K562 (cell line): ENCODE measurements around the gene MAST3. TPM values are rescaled to one million over a fixed set of nuclear protein-coding genes. Genes with fewer than 3 reads are reported as not detected.
A peak's percentile ranks its signal among the peaks of the same experiment; 100 is the strongest.

ENCODE experiments used
- ATF6 ChIP-seq: sonication (generic); formaldehyde crosslinking; IDR thresholded peaks from 2 replicates; pipeline ENCODE4 v1.4.0; 2020; ENCODE audit warnings: mild to moderate bottlenecking, missing genetic modification reagents
- BCOR ChIP-seq: fragments of 450-650 bp; IDR thresholded peaks from 2 replicates; pipeline ENCODE4 v1.6.1; 2016
- CUX1 ChIP-seq: fragments of 200-800 bp; sonication (Bioruptor generic); IDR thresholded peaks from 2 replicates; pipeline ENCODE4 v1.6.1; 2016; ENCODE audit warnings: missing genetic modification characterization, missing compliant biosample characterization
- E2F1 ChIP-seq: sonication (generic); formaldehyde crosslinking; IDR thresholded peaks from 2 replicates; pipeline ENCODE4 v1.8.1; 2023; ENCODE audit warnings: mild to moderate bottlenecking, missing genetic modification reagents, moderate library complexity
- ERF ChIP-seq: fragments of 450-650 bp; formaldehyde crosslinking; IDR thresholded peaks from 2 replicates; pipeline ENCODE4 v1.4.0; 2020; ENCODE audit warnings: mild to moderate bottlenecking, mixed read lengths
- FIP1L1 ChIP-seq: fragments of 200-400 bp; formaldehyde crosslinking; IDR thresholded peaks from 2 replicates; pipeline ENCODE4 v1.6.1; 2018; ENCODE audit warnings: mild to moderate bottlenecking, low read depth, low read length; ENCODE audit not compliant: poor library complexity, severe bottlenecking
- JUN ChIP-seq, 2 experiments: sonication (generic) in 1 of 2; formaldehyde crosslinking in 1 of 2; IDR thresholded peaks; 2 replicates each; pipeline versions ENCODE4 v1.6.1 to v1.8.0; 2012 to 2022; ENCODE audit warnings: borderline replicate concordance in 2 of 2, mild to moderate bottlenecking in 2 of 2, improper control_type of control experiment in 1 of 2, low read depth in 1 of 2, low read length in 1 of 2, missing genetic modification reagents in 1 of 2
- NR2C1 ChIP-seq, 2 experiments: fragments of 450-650 bp; IDR thresholded peaks; 2 replicates each; pipeline ENCODE4 v1.6.1; 2017; ENCODE audit warnings: mild to moderate bottlenecking in 2 of 2, antibody characterized with exemption in 1 of 2, inconsistent platforms in 1 of 2, missing compliant biosample characterization in 1 of 2, missing genetic modification characterization in 1 of 2
- OTX1 ChIP-seq: fragments of 450-650 bp; formaldehyde crosslinking; IDR thresholded peaks from 2 replicates; pipeline ENCODE4 v1.4.0; 2022; ENCODE audit warnings: mild to moderate bottlenecking
- RBBP5 ChIP-seq: fragments of 200-600 bp; sonication (generic); IDR thresholded peaks from 2 replicates; pipeline ENCODE4 v1.6.1; 2012; ENCODE audit warnings: borderline replicate concordance, mild to moderate bottlenecking, low read length, control low read depth, inconsistent platforms; ENCODE audit not compliant: insufficient read depth, poor library complexity, severe bottlenecking
- SAP30 ChIP-seq: fragments of 200-600 bp; sonication (generic); IDR thresholded peaks from 2 replicates; pipeline ENCODE4 v1.6.1; 2012; ENCODE audit warnings: borderline replicate concordance, low read depth, mild to moderate bottlenecking, moderate library complexity, low read length, control low read depth, inconsistent platforms; ENCODE audit not compliant: insufficient read depth, poor library complexity, severe bottlenecking
- ZBTB1 ChIP-seq: sonication (generic); formaldehyde crosslinking; IDR thresholded peaks from 2 replicates; pipeline ENCODE4 v1.8.1; 2023; ENCODE audit warnings: missing genetic modification reagents, low read depth, mild to moderate bottlenecking, borderline replicate concordance
- ZNF280A ChIP-seq: fragments of 450-650 bp; IDR thresholded peaks from 2 replicates; pipeline ENCODE4 v1.6.1; 2018; ENCODE audit warnings: mild to moderate bottlenecking, low read depth; ENCODE audit not compliant: partially characterized antibody
- ZNF696 ChIP-seq: fragments of 250-450 bp; sonication (Bioruptor Pico); conservative IDR thresholded peaks from 2 replicates; pipeline ENCODE4 v1.4.0; 2020; ENCODE audit warnings: mild to moderate bottlenecking, moderate library complexity
- polyA plus RNA-seq, 8 experiments: library from polyadenylated mRNA; depleted of rRNA in 4 of 8; stranded (reverse) in 5 of 8; unstranded in 3 of 8; fragments of >200 nt; fragmentation: Nextera tagmentation in 2 of 8; fragmentation: Illumina TruSeq in 1 of 8; extraction: Ambion mirVana in 2 of 8; extraction: Trizol in 1 of 8; gene quantifications; 2 replicates each; pipeline versions ENCODE4 v1.2.1 to v1.2.3, GENCODE V29; 2011 to 2014; ENCODE audit warnings: inconsistent platforms in 1 of 8, missing spikeins in 1 of 8
- total RNA-seq, 7 experiments: library from RNA; depleted of rRNA in 6 of 7; stranded (reverse); fragments of >200 nt in 6 of 7; fragmentation: Illumina TruSeq in 2 of 7; extraction: Trizol in 2 of 7; gene quantifications; 2 replicates each; pipeline versions ENCODE4 v1.2.1 to v1.2.3, GENCODE V29; 2011 to 2021; ENCODE audit warnings: low replicate concordance in 1 of 7

The MAST3 gene
- total and polyA plus RNA-seq, 9 of the 15 experiments (the other 6 are each of a cell fraction or from before 2014, with no cell fraction given), result 0.94 to 9.9 (median 2.4) TPM

GRCh38 chr19:18193388-18194180 is 96.0 kb downstream of the MAST3 start (continued):
- no peak for TF ChIP-seq ATF6 (CRISPR knock-in tag)
- peak; percentile 93 for TF ChIP-seq ZNF696 (CRISPR knock-in tag)
- no peak; the same call in 1 of the 2 replicates for TF ChIP-seq BCOR
- TF ChIP-seq NR2C1 (IDR thresholded peaks at IDR 0.05), result peak; percentile 93
- peak; percentile 93 for TF ChIP-seq NR2C1 (tag; IDR thresholded peaks at IDR 0.05)
- TF ChIP-seq RBBP5, result peak; percentile 66
- TF ChIP-seq ERF (CRISPR knock-in tag), result 0 out of 2 replicates have a peak, but pooled peaks have one; percentile 1
- peak; percentile 57 for TF ChIP-seq FIP1L1
- TF ChIP-seq OTX1, result no peak
- no peak for TF ChIP-seq ZNF280A
- TF ChIP-seq ZBTB1 (CRISPR knock-in tag), result no peak
- no peak for TF ChIP-seq JUN (IDR thresholded peaks at IDR 0.05; ENCODE audit: borderline replicate concordance, low read depth, low read length)
- TF ChIP-seq JUN (CRISPR knock-in tag; IDR thresholded peaks at IDR 0.05; ENCODE audit: borderline replicate concordance), result peak; percentile 31; the same call in 1 of the 2 replicates
- TF ChIP-seq SAP30, result peak; percentile 70
- peak; percentile 46; the same call in 1 of the 2 replicates for TF ChIP-seq E2F1
- TF ChIP-seq CUX1 (CRISPR knock-in tag), result no peak
